Stimulated activated CD8-positive, alpha-beta memory T cell treated with anti-CD3 and anti-CD28 coated beads, Interleukin-7, amount 100 ng/mL, for 24 hours (primary cell): ENCODE data around the gene GMPR2.

Source experiments
- DNase-seq: peaks from one replicate; pipeline ENCODE4 v3.0.0-alpha.2; 2020; ENCODE audit warnings: low read depth

GMPR2 gene

GRCh38 chr14:24232645-24233537 lies at the start of gene GMPR2:
Gene GMPR2 (plus strand): TSS chr14:24232929. CDS start chr14:24233254, 325 bp downstream.
- no peak for DNase-seq

- no peak for DNase-seq
Observed at GRCh38 chr14:24183014-24183481, 49.7 kb upstream of the GMPR2 start.

- DNase-seq, result no peak
Observed at GRCh38 chr14:24184104-24184970, 48.4 kb upstream of the GMPR2 start.

- DNase-seq, result no peak
Observed at GRCh38 chr14:24185026-24185425, 47.7 kb upstream of the GMPR2 start.

- DNase-seq, result no peak
Observed at GRCh38 chr14:24185741-24186140, 47.0 kb upstream of the GMPR2 start.

- DNase-seq, result no peak
Observed at GRCh38 chr14:24186831-24187538, 45.7 kb upstream of the GMPR2 start.

- no peak for DNase-seq
Observed at GRCh38 chr14:24187539-24187915, 45.2 kb upstream of the GMPR2 start.

- peak; percentile 90 for DNase-seq
Observed at GRCh38 chr14:24188251-24189058, 44.3 kb upstream of the GMPR2 start, which contains the start of gene IPO4. Gene IPO4 (minus strand): TSS chr14:24188816. CDS start chr14:24188787, 29 bp downstream.

- DNase-seq, result no peak
Observed at GRCh38 chr14:24189059-24189375, 43.7 kb upstream of the GMPR2 start.

- DNase-seq, result no peak
Observed at GRCh38 chr14:24189460-24189859, 43.3 kb upstream of the GMPR2 start.

GRCh38 chr14:24190416-24190815 lies 42.3 kb upstream of the GMPR2 start:
- DNase-seq, result no peak

- no peak for DNase-seq
Observed at GRCh38 chr14:24192933-24193332, 39.8 kb upstream of the GMPR2 start.

- DNase-seq, result no peak
Observed at GRCh38 chr14:24194186-24194872, 38.4 kb upstream of the GMPR2 start.

- no peak for DNase-seq
Observed at GRCh38 chr14:24194873-24195185, 37.9 kb upstream of the GMPR2 start.

GRCh38 chr14:24195186-24196070 lies 37.3 kb upstream of the GMPR2 start, which contains the start of gene TM9SF1:
Gene TM9SF1 (minus strand): TSS chr14:24195441. CDS start chr14:24195019, 422 bp downstream.
- peak; percentile 69 for DNase-seq

- no peak for DNase-seq
Observed at GRCh38 chr14:24196071-24197055, 36.4 kb upstream of the GMPR2 start.

- DNase-seq, result no peak
Observed at GRCh38 chr14:24197056-24197450, 35.7 kb upstream of the GMPR2 start.

- DNase-seq, result no peak
Observed at GRCh38 chr14:24198814-24199524, 33.8 kb upstream of the GMPR2 start.
